Pons (tissue), 1 donor: Measurements from ENCODE around the gene HNRNPH2.

Experiments used
- DNase-seq: peaks from one replicate; pipeline ENCODE4 v3.0.0-alpha.2; 2016; ENCODE audit warnings: low spot score

Gene HNRNPH2, protein sequence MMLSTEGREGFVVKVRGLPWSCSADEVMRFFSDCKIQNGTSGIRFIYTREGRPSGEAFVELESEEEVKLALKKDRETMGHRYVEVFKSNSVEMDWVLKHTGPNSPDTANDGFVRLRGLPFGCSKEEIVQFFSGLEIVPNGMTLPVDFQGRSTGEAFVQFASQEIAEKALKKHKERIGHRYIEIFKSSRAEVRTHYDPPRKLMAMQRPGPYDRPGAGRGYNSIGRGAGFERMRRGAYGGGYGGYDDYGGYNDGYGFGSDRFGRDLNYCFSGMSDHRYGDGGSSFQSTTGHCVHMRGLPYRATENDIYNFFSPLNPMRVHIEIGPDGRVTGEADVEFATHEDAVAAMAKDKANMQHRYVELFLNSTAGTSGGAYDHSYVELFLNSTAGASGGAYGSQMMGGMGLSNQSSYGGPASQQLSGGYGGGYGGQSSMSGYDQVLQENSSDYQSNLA

GRCh38 chrX:101407748-101408531 lies at the start of gene HNRNPH2, which contains the start of gene GLA:
HNRNPH2 (plus strand) TSS chrX:101408222; CDS start chrX:101411989, 3,767 bp downstream.
GLA (minus strand) TSS chrX:101407925; CDS start chrX:101407903, 22 bp downstream.
- peak; percentile 98 for DNase-seq

- DNase-seq, result no peak
These were observed 48.1 kb upstream of the HNRNPH2 start for GRCh38 chrX:101359966-101360365.

DNA sequence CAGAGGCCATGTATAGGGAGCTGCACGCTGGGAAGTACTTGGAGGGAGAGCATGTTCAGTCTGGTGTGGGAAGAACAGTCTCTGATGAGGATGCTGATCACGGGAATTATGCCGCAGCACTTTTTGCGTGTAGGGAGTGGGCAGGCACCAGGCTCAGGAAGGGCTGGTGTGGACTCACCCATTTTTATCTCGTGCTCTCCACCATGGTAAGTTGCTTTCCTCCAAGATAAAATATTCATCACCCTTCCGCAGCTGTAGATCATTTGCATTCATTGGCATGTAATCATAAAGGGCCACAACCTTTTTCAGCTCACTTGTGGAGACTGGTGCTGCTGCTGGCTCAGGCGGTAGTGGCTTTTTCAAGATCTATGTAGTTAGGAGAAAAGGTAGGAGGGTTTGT lies 47.6 kb upstream of the HNRNPH2 start:
- DNase-seq, result no peak

- no peak for DNase-seq
These were observed 45.9 kb upstream of the HNRNPH2 start for GRCh38 chrX:101362116-101362515.

- DNase-seq, result no peak
These were observed 45.3 kb upstream of the HNRNPH2 start for GRCh38 chrX:101362757-101363156.

DNA sequence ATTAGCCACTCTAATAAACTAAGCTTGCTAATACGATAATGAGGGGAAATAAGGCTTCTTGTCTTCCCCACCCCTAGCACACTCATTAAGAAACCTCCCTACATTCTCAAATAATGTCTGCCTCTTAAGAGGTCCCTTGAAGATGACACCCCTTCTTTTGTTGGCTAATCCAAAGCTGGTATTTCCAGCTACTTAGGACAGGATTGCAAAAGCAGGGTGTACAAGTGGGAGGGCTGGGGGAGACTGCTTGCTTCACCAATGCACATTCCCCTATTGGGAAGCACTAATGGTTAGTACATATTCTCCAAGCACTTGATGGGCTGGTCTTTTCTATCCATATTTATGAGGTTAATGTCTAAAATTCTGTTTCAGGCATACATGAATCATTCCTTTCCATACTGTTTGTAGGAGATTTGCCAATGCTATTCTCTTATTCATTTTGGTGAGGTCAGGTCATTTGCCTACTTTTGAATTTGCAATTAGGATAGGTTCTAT lies 42.7 kb upstream of the HNRNPH2 start:
- no peak for DNase-seq

- no peak for DNase-seq
These were observed 39.2 kb upstream of the HNRNPH2 start for GRCh38 chrX:101368800-101369199.

DNA sequence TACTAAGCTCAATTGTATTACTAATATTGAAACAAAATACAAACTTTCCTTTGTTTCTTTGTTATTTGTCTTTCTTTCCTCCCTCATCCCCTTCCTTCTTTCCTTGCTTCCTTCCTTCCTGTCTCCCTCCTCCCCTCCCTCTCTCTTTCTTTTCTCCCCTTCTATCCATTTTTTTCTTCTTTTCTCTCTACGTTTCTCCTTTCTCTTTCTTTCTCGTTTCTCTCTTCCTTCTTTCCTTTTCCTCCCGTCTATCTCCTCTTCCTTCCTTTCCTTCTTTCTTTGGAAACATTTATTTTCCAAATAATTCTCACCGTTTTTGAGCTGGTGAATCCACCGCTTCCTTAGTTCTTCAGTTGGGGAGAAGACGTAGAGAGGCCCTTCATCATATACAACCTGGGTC lies 38.3 kb upstream of the HNRNPH2 start:
- DNase-seq, result no peak

- DNase-seq, result no peak
These were observed 37.0 kb upstream of the HNRNPH2 start for GRCh38 chrX:101370888-101371504.

- DNase-seq, result no peak
These were observed 30.5 kb upstream of the HNRNPH2 start for GRCh38 chrX:101377547-101377946.

DNA sequence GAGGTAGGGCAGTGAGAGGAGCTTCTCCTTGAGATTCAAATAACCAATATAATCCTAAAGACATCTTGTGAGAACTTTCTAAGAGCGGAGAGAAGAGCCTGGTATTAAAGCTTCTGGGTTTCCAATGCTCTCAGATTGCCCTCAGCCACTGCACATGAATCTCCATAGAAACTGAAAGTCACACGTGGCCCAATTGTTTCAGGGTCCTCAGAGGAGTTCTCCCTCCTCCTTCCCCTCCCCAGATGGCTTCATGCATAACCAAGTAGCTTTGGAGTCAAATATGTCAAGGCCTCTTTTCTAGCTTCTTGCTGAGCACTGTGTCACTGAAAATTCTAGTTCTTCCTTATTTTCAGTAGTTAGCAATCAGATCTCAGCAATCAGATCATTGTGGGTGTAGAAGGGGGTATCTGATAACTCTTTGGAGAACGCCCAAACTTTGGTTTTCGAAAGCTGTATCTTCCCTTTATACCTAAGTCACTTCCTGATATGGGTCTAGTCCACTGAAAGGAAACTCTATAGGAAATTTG lies 24.3 kb upstream of the HNRNPH2 start:
- DNase-seq, result no peak

- DNase-seq, result no peak
These were observed 22.9 kb upstream of the HNRNPH2 start for GRCh38 chrX:101385026-101385684.

GRCh38 chrX:101385795-101386541 lies 22.1 kb upstream of the HNRNPH2 start, which contains the start of gene BTK:
BTK (minus strand) TSS chrX:101386191; CDS start chrX:101375284, 10,907 bp downstream.
- DNase-seq, result peak; percentile 39

GRCh38 chrX:101386542-101386885 lies 21.5 kb upstream of the HNRNPH2 start:
- DNase-seq, result no peak

- DNase-seq, result no peak
These were observed 19.4 kb upstream of the HNRNPH2 start for GRCh38 chrX:101388604-101389003.

- DNase-seq, result peak; percentile 88
These were observed 17.1 kb upstream of the HNRNPH2 start, which contains the start of gene RPL36A for GRCh38 chrX:101390664-101391525. RPL36A (plus strand) TSS chrX:101391011; CDS start chrX:101391044, 33 bp downstream.

DNA sequence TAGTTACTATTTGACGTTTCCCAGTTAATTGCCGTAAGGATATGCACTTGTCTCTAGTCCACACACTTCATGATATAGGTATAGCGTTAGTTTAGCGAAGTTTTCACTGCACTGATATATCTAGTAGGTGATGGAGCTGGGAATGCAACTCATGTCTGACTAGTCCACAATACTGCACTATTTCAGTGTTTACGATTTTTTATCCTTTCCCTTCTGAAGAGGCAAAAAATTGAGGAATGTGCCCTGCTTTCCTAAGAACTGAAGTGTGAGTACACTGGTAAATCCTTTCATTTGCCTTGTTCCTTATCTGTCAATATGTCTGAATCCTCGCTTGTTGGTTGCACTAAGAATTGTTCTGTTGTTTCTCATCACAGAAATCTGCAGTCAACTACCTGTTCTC lies 16.2 kb upstream of the HNRNPH2 start:
- no peak for DNase-seq

DNA sequence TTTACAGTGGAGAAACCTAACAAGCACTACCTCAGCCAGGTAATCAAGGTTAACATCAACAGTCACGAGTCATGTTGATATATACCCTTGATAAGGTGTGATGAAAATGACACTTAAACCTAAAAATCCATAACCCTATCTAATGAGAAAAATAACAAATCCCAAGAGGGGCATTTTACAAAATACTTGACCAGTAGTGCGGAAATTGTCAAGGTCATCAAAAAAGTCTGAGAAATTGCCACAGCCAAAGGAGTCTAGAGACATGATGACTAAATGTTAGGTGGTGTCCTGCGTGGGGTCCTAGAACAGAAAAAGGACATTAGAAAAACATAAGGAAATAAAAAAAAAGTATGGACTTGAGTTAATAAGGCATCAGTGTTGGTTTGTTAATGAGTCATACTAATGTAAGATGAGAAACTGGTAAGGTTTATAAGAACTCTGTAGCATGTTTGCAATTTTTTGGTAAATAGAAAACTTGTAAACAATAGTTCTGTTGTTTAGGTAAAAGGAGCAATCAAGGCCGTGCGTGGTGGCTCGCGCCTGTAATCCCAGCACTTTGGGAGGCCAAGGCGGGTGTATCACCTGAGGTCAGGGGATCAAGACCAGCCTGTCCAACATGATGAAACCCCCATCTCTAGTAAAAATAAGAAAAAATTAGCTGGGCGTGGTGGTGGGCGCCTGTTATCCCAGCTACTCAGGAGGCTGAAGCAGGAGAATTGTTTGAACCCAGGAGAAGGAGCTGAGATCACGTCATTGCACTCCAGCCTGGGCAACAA lies 14.3 kb upstream of the HNRNPH2 start:
- no peak for DNase-seq

DNA sequence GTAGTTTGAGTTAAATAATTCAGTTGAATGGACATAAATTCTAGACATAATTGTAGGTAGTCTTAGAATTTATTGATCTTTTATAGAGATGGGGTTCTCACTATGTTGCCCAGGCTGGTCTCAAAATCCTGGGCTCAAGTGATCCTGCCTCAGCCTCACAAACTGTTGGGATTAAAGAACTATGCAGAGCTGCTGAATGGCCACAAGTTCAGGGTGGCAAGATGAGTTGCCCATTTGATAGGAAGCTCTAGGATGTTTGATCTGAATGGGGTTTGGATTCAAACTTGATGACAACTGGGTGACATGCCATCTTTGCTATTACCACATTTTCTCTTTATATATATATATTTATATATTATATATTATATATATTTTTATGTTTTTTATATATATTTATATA lies 13.7 kb upstream of the HNRNPH2 start:
- DNase-seq, result no peak
